ENCODE measurements around the gene OSTM1.

The OSTM1 gene

GRCh38 chr6:108074359-108075144 lies at the start of gene OSTM1:
Gene OSTM1, minus strand, starts transcription at chr6:108074741. Its CDS starts 90 bp downstream, at chr6:108074651.
- H3K36me3 Mint-ChIP-seq (ENCODE audit: low read depth) = peaks cover 1% of the 10 kb centered on the region
- peak within 1 kb of the TSS; percentile 85 for H3K4me3 Mint-ChIP-seq
- H3K9me3 Mint-ChIP-seq = no peaks in the 10 kb centered on the region
- ATAC-seq (peak; percentile 99), DNase-seq (peak; percentile 96)
- H3K27me3 Mint-ChIP-seq = no peaks in the 10 kb centered on the region
- H3K4me1 Mint-ChIP-seq = peaks cover 31% of the 10 kb centered on the region
- peak within 1 kb of the TSS; percentile 85 for H3K27ac Mint-ChIP-seq

- H3K4me3 Mint-ChIP-seq = no peak overlapping the region
- ATAC-seq = no peak
Observed at GRCh38 chr6:108123946-108124345, 49.4 kb upstream of the OSTM1 start.

GRCh38 chr6:108123481-108123929 lies 49.0 kb upstream of the OSTM1 start:
- ATAC-seq = no peak
- H3K4me1 Mint-ChIP-seq = peaks cover 8% of the 10 kb centered on the region
- H3K9me3 Mint-ChIP-seq = no peaks in the 10 kb centered on the region
- no peaks in the 10 kb centered on the region for H3K36me3 Mint-ChIP-seq (ENCODE audit: low read depth)
- no peak overlapping the region for H3K27ac Mint-ChIP-seq
- no peak overlapping the region for H3K4me3 Mint-ChIP-seq
- no peak for DNase-seq
- H3K27me3 Mint-ChIP-seq = peaks cover 86% of the 10 kb centered on the region

More at GRCh38 chr6:108123946-108124345, 49.4 kb upstream of the OSTM1 start:
- DNase-seq = no peak
- H3K9me3 Mint-ChIP-seq = no peaks in the 10 kb centered on the region
- no peaks in the 10 kb centered on the region for H3K36me3 Mint-ChIP-seq (ENCODE audit: low read depth)
- H3K4me1 Mint-ChIP-seq = peaks cover 4% of the 10 kb centered on the region
- peaks cover 86% of the 10 kb centered on the region for H3K27me3 Mint-ChIP-seq
- no peak overlapping the region for H3K27ac Mint-ChIP-seq

GRCh38 chr6:108121612-108122011 lies 47.1 kb upstream of the OSTM1 start:
- no peaks in the 10 kb centered on the region for H3K9me3 Mint-ChIP-seq
- H3K27ac Mint-ChIP-seq = no peak overlapping the region
- ATAC-seq = no peak
- peaks cover 20% of the 10 kb centered on the region for H3K4me1 Mint-ChIP-seq
- H3K36me3 Mint-ChIP-seq (ENCODE audit: low read depth) = no peaks in the 10 kb centered on the region
- H3K27me3 Mint-ChIP-seq = peaks cover 87% of the 10 kb centered on the region
- H3K4me3 Mint-ChIP-seq = no peak overlapping the region
- DNase-seq = no peak

- ATAC-seq = no peak
- Mint-ChIP-seq H3K9me3 (no peaks in the 10 kb centered on the region), H3K27ac (no peak overlapping the region), H3K27me3 (peaks cover 89% of the 10 kb centered on the region), H3K4me3 (no peak overlapping the region), H3K4me1 (peaks cover 32% of the 10 kb centered on the region), H3K36me3 (ENCODE audit: low read depth) (no peaks in the 10 kb centered on the region)
- no peak for DNase-seq
Observed at GRCh38 chr6:108120311-108120710, 45.8 kb upstream of the OSTM1 start.

- Mint-ChIP-seq H3K4me1 (peaks cover 37% of the 10 kb centered on the region), H3K36me3 (ENCODE audit: low read depth) (no peaks in the 10 kb centered on the region), H3K9me3 (no peaks in the 10 kb centered on the region), H3K27ac (no peak overlapping the region), H3K27me3 (peaks cover 90% of the 10 kb centered on the region), H3K4me3 (no peak overlapping the region)
- ATAC-seq (no peak), DNase-seq (no peak)
Observed at GRCh38 chr6:108119769-108120141, 45.2 kb upstream of the OSTM1 start.

- Mint-ChIP-seq H3K27ac (peak overlapping the region; percentile 47), H3K27me3 (peaks cover 90% of the 10 kb centered on the region), H3K9me3 (no peaks in the 10 kb centered on the region), H3K4me3 (peak overlapping the region; percentile 81), H3K4me1 (peaks cover 43% of the 10 kb centered on the region), H3K36me3 (ENCODE audit: low read depth) (no peaks in the 10 kb centered on the region)
- DNase-seq (peak; percentile 14), ATAC-seq (no peak)
Observed at GRCh38 chr6:108118810-108119768, 44.5 kb upstream of the OSTM1 start.

- no peaks in the 10 kb centered on the region for H3K9me3 Mint-ChIP-seq
- peaks cover 49% of the 10 kb centered on the region for H3K4me1 Mint-ChIP-seq
- H3K27ac Mint-ChIP-seq = no peak overlapping the region
- H3K4me3 Mint-ChIP-seq = peak overlapping the region; percentile 85
- peaks cover 90% of the 10 kb centered on the region for H3K27me3 Mint-ChIP-seq
- no peak for DNase-seq
- no peak for ATAC-seq
- H3K36me3 Mint-ChIP-seq (ENCODE audit: low read depth) = no peaks in the 10 kb centered on the region
Observed at GRCh38 chr6:108118359-108118724, 43.8 kb upstream of the OSTM1 start.

GRCh38 chr6:108117427-108118358 lies 43.2 kb upstream of the OSTM1 start:
- peaks cover 90% of the 10 kb centered on the region for H3K27me3 Mint-ChIP-seq
- H3K9me3 Mint-ChIP-seq = no peaks in the 10 kb centered on the region
- H3K4me3 Mint-ChIP-seq = peak overlapping the region; percentile 85
- H3K36me3 Mint-ChIP-seq (ENCODE audit: low read depth) = no peaks in the 10 kb centered on the region
- peak; percentile 45 for ATAC-seq
- peak overlapping the region; percentile 31 for H3K27ac Mint-ChIP-seq
- H3K4me1 Mint-ChIP-seq = peaks cover 49% of the 10 kb centered on the region
- peak; percentile 20 for DNase-seq

- no peaks in the 10 kb centered on the region for H3K9me3 Mint-ChIP-seq
- peaks cover 49% of the 10 kb centered on the region for H3K4me1 Mint-ChIP-seq
Observed at GRCh38 chr6:108116546-108117426, 42.2 kb upstream of the OSTM1 start.

GRCh38 chr6:108115598-108116058 lies 41.1 kb upstream of the OSTM1 start:
- no peaks in the 10 kb centered on the region for H3K36me3 Mint-ChIP-seq (ENCODE audit: low read depth)
- no peak overlapping the region for H3K27ac Mint-ChIP-seq
- no peaks in the 10 kb centered on the region for H3K9me3 Mint-ChIP-seq
- peaks cover 49% of the 10 kb centered on the region for H3K4me1 Mint-ChIP-seq
- DNase-seq (peak; percentile 29), ATAC-seq (no peak)
- H3K27me3 Mint-ChIP-seq = peaks cover 88% of the 10 kb centered on the region
- peak overlapping the region; percentile 70 for H3K4me3 Mint-ChIP-seq

More at GRCh38 chr6:108116546-108117426, 42.2 kb upstream of the OSTM1 start:
- Mint-ChIP-seq H3K27ac (no peak overlapping the region), H3K4me3 (peak overlapping the region; percentile 85), H3K36me3 (ENCODE audit: low read depth) (no peaks in the 10 kb centered on the region), H3K27me3 (peaks cover 91% of the 10 kb centered on the region)
- ATAC-seq = no peak
- no peak for DNase-seq

GRCh38 chr6:108114841-108115597 lies 40.5 kb upstream of the OSTM1 start:
- peak overlapping the region; percentile 33 for H3K27ac Mint-ChIP-seq
- H3K9me3 Mint-ChIP-seq = no peaks in the 10 kb centered on the region
- H3K27me3 Mint-ChIP-seq = peaks cover 86% of the 10 kb centered on the region
- DNase-seq (peak; percentile 52), ATAC-seq (no peak)
- H3K4me3 Mint-ChIP-seq = peak overlapping the region; percentile 70
- peaks cover 49% of the 10 kb centered on the region for H3K4me1 Mint-ChIP-seq
- no peaks in the 10 kb centered on the region for H3K36me3 Mint-ChIP-seq (ENCODE audit: low read depth)
